Head of caudate nucleus (tissue), 42 donors: ENCODE measurements around the gene DEAF1.
A peak's percentile ranks its signal among the peaks of the same experiment; 100 is the strongest.
"Not testable (repeated sequence)": the region's sequence is repeated elsewhere in the genome, so short reads cannot be mapped to it uniquely, and the experiment has no call there.

Experiments used
- DNase-seq, 42 donors: peaks; one replicate each; pipeline versions ENCODE4 v3.0.0 to v3.0.0-alpha.2; 2020 to 2021; ENCODE audit warnings: mixed read lengths in 7 of 42
- intact Hi-C: fragments of 100-400 bp; cut with DNase I; formaldehyde crosslinking; loops from one replicate; pipeline ENCODE4 v1.15.0; 2022

The DEAF1 gene

GRCh38 chr11:662689-663274 lies 32.2 kb downstream of the DEAF1 start:
- DNase-seq: peak; percentile 49 to 90 (median 76)
- intact Hi-C loops: loop anchor here (5.0 kb wide), 1 partner anchor 60 kb away; no protein-coding TSS in a partner anchor

- intact Hi-C loops: loop anchor here (5.0 kb wide), 1 partner anchor 61 kb away; no protein-coding TSS in a partner anchor
- no peak for DNase-seq
Measured at GRCh38 chr11:660681-661444, 34.2 kb downstream of the DEAF1 start.

GRCh38 chr11:660281-660680 lies 34.7 kb downstream of the DEAF1 start:
- DNase-seq: no peak
- intact Hi-C loops: loop anchor here (5.0 kb wide), 1 partner anchor 62 kb away; no protein-coding TSS in a partner anchor

- intact Hi-C loops: loop anchor here (5.0 kb wide), 1 partner anchor 63 kb away; no protein-coding TSS in a partner anchor
- DNase-seq: no peak
Measured at GRCh38 chr11:659532-660085, 35.4 kb downstream of the DEAF1 start.

- intact Hi-C loops: no loop called here
- DNase-seq: no peak
Measured at GRCh38 chr11:657691-658126, 37.3 kb downstream of the DEAF1 start.

- intact Hi-C loops: no loop called here
Measured at GRCh38 chr11:656866-657265, 38.2 kb downstream of the DEAF1 start.

GRCh38 chr11:656426-656825 lies 38.6 kb downstream of the DEAF1 start:
- intact Hi-C loops: no loop called here
- no peak for DNase-seq

More at GRCh38 chr11:656866-657265, 38.2 kb downstream of the DEAF1 start:
- DNase-seq: no peak

- no peak for DNase-seq
- intact Hi-C loops: no loop called here
Measured at GRCh38 chr11:655036-655726, 39.8 kb downstream of the DEAF1 start.

- intact Hi-C loops, DNase-seq: not testable (repeated sequence)
Measured at GRCh38 chr11:654444-654843, 40.6 kb downstream of the DEAF1 start.

- no peak for DNase-seq
- intact Hi-C loops: no loop called here
Measured at GRCh38 chr11:653837-654236, 41.2 kb downstream of the DEAF1 start.

GRCh38 chr11:653136-653535 lies 41.9 kb downstream of the DEAF1 start:
- DNase-seq, intact Hi-C loops: not testable (repeated sequence)

GRCh38 chr11:650482-650881 lies 44.5 kb downstream of the DEAF1 start:
- no peak for DNase-seq
- intact Hi-C loops: no loop called here

GRCh38 chr11:647672-648158 lies 47.3 kb downstream of the DEAF1 start:
- intact Hi-C loops: not testable (repeated sequence)
- peak in 8 of 42 donors; percentile 19 to 55 (median 44) for DNase-seq

- no peak for DNase-seq
- intact Hi-C loops: no loop called here
Measured at GRCh38 chr11:646214-646613, 48.8 kb downstream of the DEAF1 start.

- peak; percentile 42 to 96 (median 78) for DNase-seq
- intact Hi-C loops: no loop called here
Measured at GRCh38 chr11:645536-645935, 49.5 kb downstream of the DEAF1 start.

- intact Hi-C loops: no loop called here
- no peak for DNase-seq
Measured at GRCh38 chr11:643849-644738, 50.9 kb downstream of the DEAF1 start.

- intact Hi-C loops: no loop called here
- DNase-seq: no peak
Measured at GRCh38 chr11:643366-643765, 51.7 kb downstream of the DEAF1 start.

GRCh38 chr11:641806-642370 lies 53.1 kb downstream of the DEAF1 start:
- intact Hi-C loops: no loop called here

More at GRCh38 chr11:641806-642370, 53.1 kb downstream of the DEAF1 start:
- no peak for DNase-seq
